Activated T-helper 2 cell treated with anti-CD3 and anti-CD28 coated beads, Interferon-gamma antibody, Interleukin-2, Interleukin-4, amounts not matched to agents 10 μg/mL and 5 μg/mL and 100 μg/mL, durations not matched to agents 14 hours and 24 hours and 36 hours (primary cell): ENCODE measurements around the gene F2. TPM values are rescaled to one million over a fixed set of nuclear protein-coding genes. Genes with fewer than 3 reads are reported as not detected.

Experiments used
- total RNA-seq: library from RNA; stranded (reverse); gene quantifications from 2 replicates; pipeline ENCODE4 v1.2.3, GENCODE V29; 2022

F2 gene
- total RNA-seq, 1 donor from 2014 or later, result 0.11 TPM

Other genes starting within 250 kb of the F2 start
- gene AMBRA1, start 125.2 kb upstream of the F2 start, total RNA-seq, result 31.5 and 32.7 TPM in 2 replicates
- gene HARBI1, start 102.0 kb upstream of the F2 start, total RNA-seq, result 3.8 and 4.7 TPM in 2 replicates
- gene ATG13, start 101.7 kb upstream of the F2 start, total RNA-seq, result 58.0 and 58.1 TPM in 2 replicates
- gene ARHGAP1, start 18.6 kb upstream of the F2 start, total RNA-seq, result 58.8 and 66.8 TPM in 2 replicates
- gene ZNF408, start 18.2 kb upstream of the F2 start, total RNA-seq, result 10.2 and 12.2 TPM in 2 replicates
- 127 and 136 TPM in 2 replicates for gene CKAP5, start 127.1 kb downstream of the F2 start, total RNA-seq
- gene LRP4, start 199.3 kb downstream of the F2 start, total RNA-seq, result 0.07 and 0.21 TPM in 2 replicates
- gene CSTPP1, start 217.5 kb downstream of the F2 start, total RNA-seq, result 17.8 and 19.0 TPM in 2 replicates